Jurkat, Clone E6-1 (cell line): ENCODE data around the gene METTL25B.

Experiments
- DNase-seq: peaks from one replicate; pipeline ENCODE4 v3.0.0-alpha.2; 2011; ENCODE audit warnings: low read depth, low spot score
- H3K4me3 ChIP-seq: 2 replicates; pipeline ENCODE4 v1.5.1; 2011; ENCODE audit warnings: mild to moderate bottlenecking, low read length, control low read depth, moderate library complexity

Gene METTL25B

DNA sequence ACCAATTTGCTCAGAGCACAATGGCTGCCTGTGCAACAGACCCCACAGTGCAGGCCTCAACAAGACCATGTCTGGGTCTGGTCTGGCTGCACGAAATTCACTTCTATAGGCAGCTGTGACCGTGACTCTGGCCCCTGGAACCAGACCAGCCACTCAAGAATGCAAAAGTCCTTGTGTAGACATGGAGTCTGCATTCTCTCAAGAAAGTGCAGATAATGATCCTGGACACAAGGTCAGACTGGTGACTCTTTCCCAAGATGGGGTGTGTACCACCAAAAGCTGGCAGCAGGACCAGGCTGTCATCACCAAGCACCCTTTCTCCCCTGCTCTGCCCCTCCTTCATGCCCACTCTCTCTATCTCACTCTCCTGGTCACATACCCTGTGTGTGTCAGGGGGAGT, 7.1 kb upstream of the METTL25B start:
- DNase-seq: no peak

DNA sequence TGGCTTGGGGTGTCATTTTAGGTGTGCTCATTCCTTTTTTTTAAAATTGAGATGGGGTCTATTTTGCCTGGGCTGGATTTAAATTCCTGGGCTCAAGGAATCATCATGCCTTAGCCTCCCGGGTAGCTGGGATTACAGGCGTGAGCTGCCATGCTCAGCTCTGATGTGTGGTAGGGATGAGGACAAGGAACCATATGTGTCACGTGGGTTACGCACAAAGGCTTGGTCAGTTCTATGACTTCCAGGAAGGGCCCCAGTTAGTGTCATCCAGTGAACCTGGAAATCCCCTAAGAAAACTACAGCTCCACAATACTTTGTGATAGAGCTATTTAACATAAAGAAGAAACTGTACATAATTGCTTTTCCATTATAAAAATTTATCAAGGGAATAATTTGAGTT, 6.7 kb upstream of the METTL25B start:
- H3K4me3 ChIP-seq: no peak overlapping the region
- no peak for DNase-seq

More for the DNA sequence above, 7.1 kb upstream of the METTL25B start:
- H3K4me3 ChIP-seq: no peak overlapping the region

DNA sequence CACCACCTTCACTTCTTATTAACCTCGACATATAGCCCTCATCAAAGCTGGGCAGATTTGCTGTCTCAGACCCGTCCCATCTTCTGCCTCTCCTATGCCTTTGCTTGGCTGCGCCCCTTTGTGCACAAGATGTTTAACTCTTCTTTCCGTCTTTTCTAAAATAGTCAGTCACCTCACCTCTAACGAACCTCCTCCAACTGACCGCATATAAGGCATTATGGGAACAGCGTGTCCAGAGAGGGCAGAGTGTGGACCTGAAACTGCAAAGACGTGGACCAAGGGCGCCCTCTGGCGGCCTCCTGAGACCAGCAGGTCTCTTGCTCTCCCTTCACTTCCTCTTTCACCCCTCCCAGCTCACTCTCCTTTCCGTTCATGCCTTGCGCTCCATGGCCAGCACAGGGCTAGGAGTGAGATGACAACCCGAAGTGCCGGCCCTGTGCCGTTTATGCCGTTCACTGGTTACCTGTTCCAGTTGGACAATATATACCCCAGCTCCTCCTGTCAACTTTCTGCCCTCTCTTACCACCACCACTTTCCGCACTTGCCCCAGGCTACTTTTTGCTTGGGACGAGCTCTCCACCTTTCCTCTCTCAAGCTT, 2.5 kb upstream of the METTL25B start:
- peak; percentile 54 for DNase-seq
- peak overlapping the region; percentile 21 for H3K4me3 ChIP-seq

DNA sequence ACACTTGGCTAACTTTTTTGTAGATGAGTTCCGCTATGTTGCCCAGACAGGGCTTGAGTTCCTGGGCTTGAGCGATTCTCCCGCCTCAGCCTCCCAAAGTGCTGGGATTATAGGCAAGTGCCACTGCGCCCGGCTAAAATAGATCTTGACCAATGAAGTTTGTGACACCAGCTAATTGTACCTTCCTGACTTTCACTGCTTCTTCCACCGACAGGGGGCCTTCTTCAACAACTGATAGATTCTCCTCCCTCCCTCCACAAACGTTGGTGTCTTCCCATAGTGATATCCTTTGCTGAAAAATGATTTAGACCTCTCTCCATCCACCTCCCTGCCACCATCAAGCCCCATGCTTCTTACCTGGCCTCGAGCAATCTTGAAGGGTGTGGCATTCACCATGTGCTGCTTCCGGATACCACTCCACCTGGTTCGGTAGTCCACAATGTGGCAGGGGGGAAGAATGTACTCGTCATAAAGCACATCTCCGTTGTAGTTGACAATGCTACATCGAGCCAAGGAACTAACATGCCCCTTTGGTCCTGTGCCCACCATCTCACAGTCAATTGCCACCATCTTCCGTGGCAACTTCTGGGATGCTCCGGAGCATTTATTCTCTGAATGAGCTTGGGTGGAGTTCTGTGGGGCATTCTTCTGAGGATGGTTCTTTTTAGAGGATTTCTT, 1.6 kb upstream of the METTL25B start:
- DNase-seq: peak; percentile 57
- H3K4me3 ChIP-seq: peak overlapping the region; percentile 100

DNA sequence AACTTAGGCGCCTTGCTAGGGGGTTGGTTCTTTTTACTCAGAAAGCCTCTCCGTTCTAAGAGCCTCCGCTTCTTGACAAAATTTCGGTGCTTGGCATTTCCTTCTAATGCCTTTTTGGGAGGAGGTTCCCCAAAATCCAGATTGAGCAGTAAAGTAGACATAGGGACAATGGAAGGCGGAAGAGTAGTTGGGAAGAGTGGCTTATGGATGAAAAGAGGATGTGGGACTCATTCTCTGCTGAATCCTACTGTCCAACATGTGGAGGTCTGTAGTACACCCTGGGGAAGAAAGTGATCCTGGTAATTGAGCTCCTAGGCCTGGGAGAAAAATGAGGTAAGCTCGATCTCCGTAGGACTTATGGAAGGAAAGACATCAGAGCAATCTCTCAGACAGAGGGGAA, 777 bp upstream of the METTL25B start:
- no peak for DNase-seq
- H3K4me3 ChIP-seq: peak overlapping the region; percentile 100

DNA sequence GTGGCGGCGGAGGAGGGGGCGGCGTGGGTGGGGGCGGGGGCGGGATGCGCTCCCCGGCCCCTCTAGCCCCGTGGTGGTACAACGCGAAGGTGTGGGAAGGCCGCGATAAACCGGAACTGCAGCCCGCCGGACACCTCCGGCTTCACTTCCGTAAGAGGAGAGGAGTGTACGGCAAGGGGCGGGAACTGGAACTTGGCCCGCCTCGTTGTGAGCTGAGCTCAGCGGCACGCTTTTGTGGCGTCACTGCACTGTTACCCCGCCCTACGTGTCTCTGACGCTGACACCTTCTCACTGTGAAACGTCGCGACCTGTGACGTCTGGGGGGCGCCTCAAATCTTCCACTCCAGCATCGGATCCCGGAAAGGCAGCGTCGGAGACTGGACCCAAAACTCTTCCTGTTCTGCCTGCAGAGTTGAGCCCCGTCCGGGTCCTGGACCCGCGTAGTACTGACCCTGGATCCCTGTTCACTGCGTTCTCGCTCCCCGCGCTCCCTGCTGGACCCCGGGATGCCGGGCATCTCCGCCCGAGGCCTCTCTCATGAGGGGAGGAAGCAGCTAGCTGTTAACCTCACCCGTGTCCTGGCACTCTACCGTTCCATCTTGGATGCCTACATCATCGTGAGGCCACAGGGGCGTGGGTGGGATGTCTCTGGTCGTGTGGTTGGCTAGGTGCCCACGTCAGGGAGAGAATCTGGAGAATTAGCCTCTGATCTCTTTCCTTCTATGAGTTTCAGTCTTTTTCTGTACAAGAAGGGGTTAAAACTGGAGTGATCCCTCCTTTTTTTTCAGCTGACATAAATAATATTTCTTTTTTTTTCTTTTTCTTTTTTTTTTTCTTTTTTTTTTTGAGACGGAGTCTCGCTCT, 562 bp downstream of the METTL25B start, which contains the start of gene ISG20L2:
Gene ISG20L2, minus strand, starts transcription at position 168 of the 864 bp plus-strand sequence. CDS start 1,114 bp downstream, outside the sequence.
- DNase-seq: peak; percentile 97
- peak within 1 kb of the TSS; percentile 100 for H3K4me3 ChIP-seq

DNA sequence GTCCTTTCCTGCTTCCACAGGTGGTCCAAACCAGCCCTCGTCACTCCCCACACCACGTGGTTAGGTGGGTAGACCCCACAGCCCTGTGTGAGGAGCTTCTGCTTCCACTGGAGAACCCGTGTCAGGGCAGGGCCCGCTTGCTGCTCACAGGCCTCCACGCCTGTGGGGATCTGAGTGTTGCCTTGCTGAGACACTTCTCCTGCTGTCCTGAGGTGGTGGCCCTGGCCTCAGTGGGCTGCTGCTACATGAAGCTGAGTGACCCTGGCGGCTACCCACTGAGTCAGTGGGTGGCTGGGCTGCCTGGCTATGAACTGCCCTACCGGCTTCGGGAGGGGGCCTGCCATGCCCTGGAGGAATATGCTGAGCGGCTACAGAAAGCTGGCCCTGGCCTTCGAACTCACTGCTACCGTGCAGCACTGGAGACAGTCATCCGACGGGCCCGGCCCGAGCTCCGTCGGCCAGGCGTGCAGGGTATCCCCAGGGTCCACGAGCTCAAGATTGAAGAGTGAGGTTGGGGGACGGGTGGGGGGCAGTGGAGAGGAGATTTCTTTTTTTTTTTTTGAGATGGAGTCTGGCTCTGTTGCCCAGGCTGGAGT, 5.8 kb downstream of the METTL25B start:
- DNase-seq: no peak
- no peak overlapping the region for H3K4me3 ChIP-seq

DNA sequence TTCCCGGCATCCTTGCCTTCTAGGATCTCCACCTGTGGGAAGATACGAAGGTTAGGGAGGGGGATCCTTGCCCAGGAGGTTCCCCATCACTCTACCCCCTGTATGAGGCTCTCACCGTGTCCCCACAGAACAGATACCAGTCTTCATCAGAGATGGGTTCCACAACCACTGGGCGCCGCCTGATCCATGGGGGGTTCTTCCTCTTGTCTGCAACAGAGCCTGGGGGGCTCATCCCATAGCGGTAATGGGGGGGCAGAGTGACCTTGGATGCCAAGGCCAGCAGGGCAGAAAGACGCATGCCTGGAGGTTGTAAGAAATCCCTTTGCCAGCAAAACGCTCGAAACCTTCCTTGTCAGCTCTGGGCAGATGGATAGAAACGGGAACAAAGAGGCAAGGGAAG, 10.1 kb downstream of the METTL25B start:
- H3K4me3 ChIP-seq: no peak overlapping the region
- no peak for DNase-seq

DNA sequence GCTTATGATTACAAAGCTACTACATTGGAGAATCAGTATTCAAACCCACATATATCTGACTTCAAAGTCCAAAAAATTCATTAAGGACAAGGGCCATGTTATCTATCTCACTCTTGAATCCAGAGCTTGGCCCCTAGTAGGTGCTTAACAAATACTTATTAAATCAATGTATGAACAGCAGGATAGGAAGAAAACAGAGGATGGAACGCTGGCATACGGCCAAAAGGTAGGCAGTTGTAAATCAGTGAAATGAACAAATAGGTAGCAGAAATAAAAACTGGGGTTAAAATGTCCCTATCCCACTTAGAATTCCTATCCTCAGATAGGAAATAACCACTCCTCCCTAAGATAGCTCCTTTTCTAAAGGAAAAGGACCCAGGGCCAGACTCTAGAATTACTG, 10.6 kb downstream of the METTL25B start:
- DNase-seq: no peak
- H3K4me3 ChIP-seq: no peak overlapping the region

DNA sequence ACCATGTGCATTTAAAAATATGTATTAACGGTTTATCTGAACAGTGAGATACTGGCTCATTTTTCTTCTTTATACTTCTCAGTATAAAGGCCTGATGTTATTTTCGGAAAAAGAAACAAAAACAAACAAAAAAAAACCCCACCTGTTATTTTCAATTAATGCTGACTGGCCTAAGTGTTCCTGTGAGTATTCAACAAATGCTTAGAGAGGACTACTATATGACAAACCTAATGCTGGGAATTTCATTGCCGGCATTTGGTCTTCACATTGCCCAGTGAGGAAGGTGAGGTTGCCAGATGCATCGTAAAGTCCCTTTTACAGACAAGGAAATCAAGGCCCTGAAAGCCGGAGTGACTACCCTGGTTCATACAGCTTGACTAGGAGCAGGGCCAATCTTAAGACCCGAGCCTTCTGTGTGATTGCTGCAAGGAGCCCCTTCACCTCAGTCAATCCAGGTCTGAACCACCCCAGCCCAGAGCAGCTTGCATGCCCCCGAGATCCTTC, 12.0 kb downstream of the METTL25B start:
- no peak for DNase-seq
- H3K4me3 ChIP-seq: peak overlapping the region; percentile 97

DNA sequence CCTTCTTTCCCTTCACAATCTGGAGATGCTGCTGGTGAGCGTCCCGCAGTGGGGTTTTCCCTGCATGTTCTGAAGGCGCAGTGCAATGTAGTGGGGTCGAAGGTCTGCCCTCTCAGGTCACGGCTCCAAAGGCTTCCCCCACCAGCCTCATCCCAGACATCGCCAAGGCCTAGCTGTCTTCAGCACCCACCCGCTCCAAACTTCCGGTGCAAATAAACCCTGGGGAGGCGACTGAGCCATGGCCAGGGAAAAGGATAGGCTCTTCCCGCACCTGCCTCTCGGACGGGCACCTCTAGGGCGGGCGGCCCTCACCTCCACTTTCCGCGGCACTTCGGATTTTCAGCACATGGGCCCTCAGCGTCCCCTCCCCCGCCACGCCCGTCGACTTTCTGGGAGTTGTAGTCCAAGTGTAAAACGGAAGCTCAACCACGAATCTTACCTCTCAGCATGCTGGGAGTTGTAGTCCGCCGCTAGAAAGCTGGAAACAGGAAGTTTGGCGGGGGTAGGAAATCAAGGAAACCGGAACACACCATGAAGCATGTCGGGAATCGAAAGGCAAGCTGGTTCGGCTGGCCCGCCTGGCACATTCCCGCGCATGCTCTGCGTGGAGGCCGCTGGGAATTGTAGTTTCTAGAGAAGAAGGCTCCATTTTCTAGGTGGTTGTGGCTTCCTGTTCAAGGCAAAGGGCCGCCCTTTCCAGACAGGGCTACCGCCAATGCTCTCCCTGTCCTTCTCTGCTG, 12.6 kb downstream of the METTL25B start, which contains the start of gene MRPL24:
Gene MRPL24, minus strand, starts transcription at position 348 of the 740 bp plus-strand sequence. CDS start 2,384 bp downstream, outside the sequence.
- DNase-seq: peak; percentile 100
- peak within 1 kb of the TSS; percentile 97 for H3K4me3 ChIP-seq

DNA sequence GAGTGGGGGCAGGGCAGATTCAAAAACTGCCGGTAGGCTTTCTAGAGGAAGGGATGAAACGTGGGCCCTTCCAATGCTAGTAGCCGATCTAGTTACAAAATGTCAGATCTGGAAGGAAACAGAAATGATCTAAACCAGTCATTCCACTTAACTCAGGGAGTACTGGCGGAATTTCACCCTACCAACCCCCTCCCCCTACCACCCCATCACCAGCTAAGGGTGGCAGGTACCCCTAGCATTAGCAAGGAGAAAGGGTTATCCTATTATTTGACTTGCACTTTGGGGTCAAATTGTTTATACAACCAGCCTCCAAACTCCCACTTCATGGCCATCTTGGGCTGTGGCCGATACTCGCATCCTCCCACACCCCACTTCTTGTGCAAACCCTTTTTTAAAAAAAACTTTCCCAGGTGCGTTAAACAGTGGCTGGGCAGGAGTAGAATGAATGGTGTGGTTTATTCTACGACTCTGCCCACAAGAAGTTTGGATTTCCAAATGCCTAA, 13.3 kb downstream of the METTL25B start:
- no peak for DNase-seq
- peak overlapping the region; percentile 50 for H3K4me3 ChIP-seq

DNA sequence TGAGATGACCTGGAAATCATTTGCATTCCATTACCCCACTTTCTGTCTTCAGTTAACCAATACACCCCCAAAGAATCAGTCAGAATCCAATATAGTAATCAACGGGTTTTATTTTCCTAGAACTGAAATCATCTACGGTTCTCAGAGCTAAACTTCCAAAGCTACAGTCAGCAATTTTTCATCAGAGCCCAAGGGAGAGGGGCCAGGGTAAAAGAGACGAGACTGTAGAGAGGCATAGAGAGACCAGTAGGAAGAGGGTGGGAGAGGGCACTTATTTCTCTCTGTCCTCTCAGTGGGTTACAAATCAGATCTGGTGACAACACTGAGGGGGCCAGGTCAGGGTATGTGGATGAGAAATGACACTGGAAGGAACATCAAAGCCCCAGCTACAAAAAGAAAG, 13.7 kb downstream of the METTL25B start:
- DNase-seq: no peak
- H3K4me3 ChIP-seq: peak overlapping the region; percentile 50

DNA sequence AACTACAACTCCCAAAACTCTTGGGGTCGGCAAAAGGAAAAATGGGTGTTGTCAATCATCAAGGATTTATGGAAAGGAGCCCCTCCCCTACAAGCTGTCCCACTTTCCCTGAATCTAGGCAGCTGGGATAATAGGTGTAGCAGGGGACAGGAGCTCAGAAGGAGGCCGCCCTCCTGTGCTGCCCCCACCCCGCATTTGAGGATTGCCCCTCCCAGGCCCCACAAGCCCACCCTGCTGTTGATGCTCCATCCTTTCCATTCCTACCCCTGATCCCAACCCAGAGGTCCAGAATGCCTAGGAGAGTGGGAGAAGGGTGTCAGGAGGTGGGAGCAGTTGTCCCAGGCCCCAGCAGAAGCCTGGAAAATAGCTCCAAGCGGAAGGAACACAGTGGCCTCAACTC, 14.5 kb downstream of the METTL25B start:
- H3K4me3 ChIP-seq: no peak overlapping the region

DNA sequence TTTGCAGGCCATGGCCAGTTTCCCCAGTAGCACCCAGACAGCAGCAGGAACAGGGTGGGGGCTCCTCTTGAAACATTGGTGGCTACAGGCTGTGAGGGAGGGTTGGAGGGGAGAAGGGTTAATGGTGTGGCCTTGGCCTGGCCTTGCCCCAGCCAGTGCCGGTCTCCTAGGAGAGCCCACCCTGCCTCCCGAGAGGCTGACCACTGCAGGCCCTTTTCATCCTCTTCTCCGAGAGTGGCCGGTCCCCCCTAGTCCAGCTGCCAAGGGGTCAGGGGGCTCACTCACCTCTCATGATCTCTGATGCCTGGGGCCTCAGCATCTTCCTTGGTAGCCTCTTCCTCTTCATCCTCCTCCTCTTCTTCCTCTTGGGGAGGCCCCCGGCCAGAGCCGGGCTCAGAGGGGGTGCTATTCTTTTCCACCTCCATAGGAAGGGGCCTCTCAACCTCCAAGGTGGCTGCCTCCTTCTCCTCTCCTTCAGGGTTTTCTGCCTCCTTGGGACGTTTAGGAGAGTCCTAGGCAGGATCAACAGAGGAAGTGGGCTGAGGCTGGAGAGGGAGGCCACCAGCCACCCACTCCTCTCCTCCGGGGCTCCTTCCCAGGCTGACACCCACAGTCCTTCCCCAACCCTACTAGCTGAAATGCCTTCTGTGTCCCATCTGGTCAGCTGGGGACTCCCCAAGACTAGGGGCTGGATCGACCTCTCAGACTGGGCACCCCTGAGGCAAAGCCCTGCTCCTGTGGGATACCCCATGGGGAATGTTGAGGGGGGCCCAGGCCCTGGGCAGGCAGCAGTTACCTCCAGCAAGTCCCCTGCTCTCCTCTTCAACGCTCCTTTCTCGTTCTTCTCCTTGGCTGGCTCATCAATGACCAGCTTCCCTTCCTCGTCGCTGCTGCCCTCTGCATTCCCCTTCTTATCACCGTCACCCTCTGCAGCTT, 15.4 kb downstream of the METTL25B start:
- no peak overlapping the region for H3K4me3 ChIP-seq
- no peak for DNase-seq

More for the DNA sequence above, 14.5 kb downstream of the METTL25B start:
- DNase-seq: no peak

DNA sequence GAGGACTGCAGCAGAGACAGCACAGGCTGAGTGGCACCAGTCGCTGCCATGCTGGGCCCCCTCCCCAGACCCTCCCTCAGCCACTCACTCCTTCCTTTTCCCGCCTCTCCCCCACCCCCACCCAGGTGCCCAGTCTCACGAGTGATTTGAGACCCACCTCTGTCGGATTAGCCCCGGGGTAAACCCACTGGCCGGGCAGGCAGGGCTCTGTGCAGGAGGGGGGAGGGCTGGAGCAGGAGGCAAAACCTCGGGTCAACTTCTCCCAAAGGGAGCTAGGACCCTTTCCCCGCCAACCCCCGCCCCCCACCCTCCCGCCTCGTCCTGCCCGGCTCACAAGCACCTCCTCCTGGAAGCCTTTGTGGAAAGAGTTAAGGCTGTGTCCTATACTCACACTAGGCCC, 16.1 kb downstream of the METTL25B start:
- no peak overlapping the region for H3K4me3 ChIP-seq
- no peak for DNase-seq

DNA sequence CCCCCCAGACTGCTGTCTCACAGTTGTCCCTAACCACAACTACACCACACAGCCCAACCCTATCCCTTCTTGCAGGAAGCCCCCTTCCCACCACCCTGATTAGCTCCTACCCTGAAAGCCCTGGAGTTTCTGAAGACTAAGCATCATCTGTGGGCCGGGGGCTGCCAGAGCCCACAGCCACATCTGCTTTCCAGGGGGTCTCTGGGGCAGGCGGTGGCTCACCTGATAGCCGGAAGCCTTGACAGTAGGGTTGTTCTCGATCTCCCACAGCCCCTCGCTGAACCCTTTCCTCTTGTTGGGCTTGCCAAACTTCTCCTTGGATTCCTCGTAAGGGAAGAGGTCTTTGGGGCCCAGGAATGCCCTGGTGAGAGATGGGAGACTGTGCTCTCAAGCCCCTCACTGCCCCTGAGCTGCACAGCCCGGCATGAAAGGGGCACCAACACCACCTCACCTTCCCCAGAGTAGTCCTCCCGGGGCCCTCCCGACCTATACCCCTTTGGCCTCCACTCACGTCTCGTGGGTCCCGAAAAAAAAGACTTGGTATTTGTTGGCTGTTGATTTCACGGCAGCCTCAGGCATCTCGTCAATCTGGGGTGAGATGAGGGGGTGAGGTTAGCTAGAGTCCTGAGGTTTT, 16.6 kb downstream of the METTL25B start:
- no peak overlapping the region for H3K4me3 ChIP-seq
- DNase-seq: no peak
